Fibroblast of skin of scalp (primary cell): ENCODE measurements around the gene KIAA0232.

ENCODE experiments used
- DNase-seq: peaks from one replicate; pipeline ENCODE4 v3.0.0-alpha.2; 2013

Gene KIAA0232

GRCh38 chr4:6917461-6918271 is 135.1 kb downstream of the KIAA0232 start:
- no peak for DNase-seq

- DNase-seq, result no peak
These were observed 135.8 kb downstream of the KIAA0232 start for GRCh38 chr4:6918338-6918737.

- DNase-seq, result no peak
These were observed 137.6 kb downstream of the KIAA0232 start for GRCh38 chr4:6920171-6920570.

DNA sequence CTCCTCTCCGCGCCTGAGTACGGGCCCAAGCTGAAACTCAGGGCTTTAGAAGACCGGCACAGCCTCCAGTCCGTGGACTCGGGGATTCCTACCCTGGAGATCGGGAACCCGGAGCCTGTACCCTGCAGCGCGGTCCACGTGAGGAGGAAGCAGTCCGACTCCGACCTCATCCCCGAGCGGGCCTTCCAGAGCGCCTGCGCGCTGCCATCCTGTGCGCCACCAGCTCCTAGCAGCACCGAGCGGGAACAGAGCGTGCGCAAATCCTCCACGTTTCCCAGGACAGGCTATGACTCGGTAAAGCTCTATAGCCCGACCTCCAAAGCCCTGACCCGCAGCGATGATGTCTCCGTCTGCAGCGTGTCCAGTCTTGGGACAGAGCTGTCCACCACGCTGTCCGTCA is 141.0 kb downstream of the KIAA0232 start:
- no peak for DNase-seq

DNA sequence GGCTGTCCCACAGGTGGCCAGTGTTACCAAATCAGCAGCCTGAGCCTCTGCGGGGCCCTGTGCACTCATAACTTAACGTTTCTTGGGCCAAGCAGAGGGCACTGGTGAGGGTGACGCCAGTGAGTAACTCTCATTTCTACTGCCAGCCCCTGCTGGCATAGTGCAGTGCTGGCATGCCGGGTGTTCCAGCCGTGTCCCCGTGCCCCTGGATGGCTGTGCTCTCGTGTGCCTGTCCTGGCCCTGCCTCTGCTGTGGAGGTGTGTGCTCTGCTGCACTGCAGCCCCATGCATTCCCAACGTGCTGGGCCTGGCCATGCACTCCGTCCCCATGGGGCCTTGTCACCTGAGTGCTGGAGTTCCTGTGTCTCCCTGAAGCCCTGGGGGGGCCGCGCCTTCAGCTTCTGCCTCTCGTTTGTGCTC is 141.8 kb downstream of the KIAA0232 start:
- DNase-seq, result no peak

GRCh38 chr4:6925357-6925836 is 142.9 kb downstream of the KIAA0232 start:
- DNase-seq, result no peak

- no peak for DNase-seq
These were observed 143.6 kb downstream of the KIAA0232 start for GRCh38 chr4:6926081-6926480.

- no peak for DNase-seq
These were observed 144.4 kb downstream of the KIAA0232 start for GRCh38 chr4:6926681-6927478.

GRCh38 chr4:6928081-6928480 is 145.6 kb downstream of the KIAA0232 start:
- no peak for DNase-seq

GRCh38 chr4:6929339-6929811 is 146.8 kb downstream of the KIAA0232 start:
- DNase-seq, result no peak

DNA sequence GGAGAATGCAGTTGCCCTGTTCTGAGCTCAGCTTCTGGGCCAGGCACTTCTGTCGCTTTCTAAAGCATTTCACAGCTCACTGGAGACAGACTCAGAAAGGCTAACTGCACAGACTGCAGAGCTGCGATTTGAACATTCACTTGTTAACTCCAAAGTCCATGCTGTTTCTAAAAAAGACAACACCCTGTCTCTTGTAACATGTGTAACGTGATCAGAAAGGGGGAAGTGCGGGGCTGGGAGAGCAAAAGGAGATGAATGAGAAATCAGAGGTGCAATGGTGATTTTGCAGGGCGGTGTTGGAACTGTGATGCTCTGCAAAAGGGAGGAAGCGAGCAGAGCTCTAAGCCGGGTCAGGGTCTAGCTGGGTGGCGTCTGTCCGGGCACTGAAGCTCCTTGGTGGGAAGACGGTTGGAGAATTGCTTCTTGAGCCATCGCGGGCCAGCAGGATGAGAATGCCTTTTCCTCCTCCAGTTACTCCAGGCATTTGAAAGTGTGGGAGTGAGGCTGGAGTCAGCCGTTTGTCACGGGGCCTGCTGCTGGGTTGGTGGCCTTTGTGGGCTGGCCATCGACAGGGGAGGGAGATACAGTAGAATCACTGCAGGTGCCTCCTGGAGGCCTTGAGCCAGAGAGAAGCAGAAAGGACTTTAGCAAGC is 147.4 kb downstream of the KIAA0232 start:
- no peak for DNase-seq

DNA sequence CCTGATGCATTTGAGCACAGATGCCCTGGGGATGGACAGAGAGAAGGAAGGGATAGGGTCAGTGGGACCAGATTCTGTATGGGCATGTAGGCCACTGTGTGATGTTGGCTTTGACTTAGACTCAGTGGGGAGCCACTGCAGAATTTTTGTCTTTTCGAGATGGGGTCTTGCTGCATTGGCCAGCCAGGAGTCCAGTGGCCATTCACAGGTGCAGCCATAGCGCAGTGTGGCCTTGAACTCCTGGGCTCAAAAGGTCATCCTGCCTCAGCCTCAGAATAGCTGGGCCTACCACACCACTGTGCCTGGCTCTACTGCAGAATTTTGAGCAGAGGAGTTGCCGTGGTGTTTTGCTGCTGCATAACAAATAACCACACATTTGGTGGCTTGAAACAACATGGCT is 149.9 kb downstream of the KIAA0232 start:
- DNase-seq, result no peak

- no peak for DNase-seq
These were observed 150.4 kb downstream of the KIAA0232 start for GRCh38 chr4:6932918-6933317.
